ENCODE results near the gene ROMO1. TPM values are rescaled to one million over a fixed set of nuclear protein-coding genes. Genes with fewer than 3 reads are reported as not detected.

Gene ROMO1
- total and polyA plus RNA-seq, 2 of the 8 experiments (the other 6 are each of a cell fraction or from before 2014, with no cell fraction given): 164 to 702 TPM

- H2BK5ac ChIP-seq (ENCODE audit: low read depth, low read length): no peak overlapping the region
- H3K4me1 ChIP-seq (replicated peaks in 1 of 4; ENCODE audit: control insufficient read depth in 3 of 4, insufficient read depth in 4 of 4, low read length in 3 of 4): no peaks in the 10 kb centered on the region
- H3K27me3 ChIP-seq (replicated peaks in 1 of 4; ENCODE audit: control insufficient read depth in 3 of 4, extremely low read depth in 1 of 4, insufficient read depth in 3 of 4, low read length in 3 of 4): no peaks in the 10 kb centered on the region
- H3K79me1 ChIP-seq (ENCODE audit: low read depth, low read length): peaks cover 2% of the 10 kb centered on the region; the same call in 1 of the 2 replicates
- H3K23ac ChIP-seq (ENCODE audit: insufficient read length): no peak overlapping the region
- no peak overlapping the region for H2AK5ac ChIP-seq (ENCODE audit: low read depth, low read length)
- H2BK20ac ChIP-seq (ENCODE audit: low read length): no peak overlapping the region
- no peak overlapping the region for H4K8ac ChIP-seq (ENCODE audit: extremely low read depth, insufficient read depth, low read length)
- H3K4me3 ChIP-seq (ENCODE audit: extremely low read depth in 1 of 4, insufficient read depth in 2 of 4, low read depth in 3 of 4, low read length in 4 of 4): no peak overlapping the region
- no peak overlapping the region for H3K9ac ChIP-seq (replicated peaks in 1 of 4; ENCODE audit: extremely low read depth in 1 of 4, low read depth in 3 of 4, low read length in 3 of 4)
- no peak overlapping the region for H2BK120ac ChIP-seq (replicated peaks; ENCODE audit: low read depth, low read length)
- peaks cover 59 to 99% (median 92%) of the 10 kb centered on the region in 4 experiments for H3K36me3 ChIP-seq (ENCODE audit: control insufficient read depth in 2 of 4, insufficient read depth in 4 of 4, low read length in 3 of 4)
- no peak overlapping the region for H4K91ac ChIP-seq (replicated peaks; ENCODE audit: insufficient read length, low read length)
- H2BK15ac ChIP-seq (ENCODE audit: low read length): no peak overlapping the region
- no peak overlapping the region for H2BK12ac ChIP-seq (ENCODE audit: low read depth, low read length)
- H3K14ac ChIP-seq (ENCODE audit: insufficient read length): no peak overlapping the region
- POLR2A ChIA-PET (ENCODE audit: partially characterized antibody): interaction anchor here (0.9 to 45.3 kb wide), 11 partner anchors 1 to 163 kb away, joined by 3 to 2341 read pairs (median 3); partner anchors contain the start of genes NFS1, PHF20, RBM39 and ROMO1
- FAIRE-seq: no peak
- H3K9me3 ChIP-seq (ENCODE audit: insufficient read depth in 2 of 2, low read depth in 1 of 2, low read length in 1 of 2): no peaks in the 10 kb centered on the region
- no peak overlapping the region for H3K4ac ChIP-seq (replicated peaks; ENCODE audit: insufficient read length, low read depth, low read length)
- no peak for DNase-seq (ENCODE audit: low read depth in 1 of 2, low spot score in 2 of 2)
- H3K56ac ChIP-seq (replicated peaks; ENCODE audit: insufficient read length, low read depth, low read length): no peak overlapping the region
- peaks cover 23 to 30% of the 10 kb centered on the region in 2 experiments for H4K20me1 ChIP-seq (replicated peaks in 1 of 2; ENCODE audit: control insufficient read depth in 1 of 2, insufficient read depth in 2 of 2, low read length in 2 of 2)
- H4K5ac ChIP-seq (ENCODE audit: insufficient read length, low read depth, low read length): no peak overlapping the region
- H3K4me2 ChIP-seq (ENCODE audit: insufficient read depth in 1 of 2, low read depth in 2 of 2, low read length in 2 of 2): no peak overlapping the region
- 96% methylated on average over 2 of the region's 2 CpGs; no CpG with 5 or more reads in 1 of the 2 experiments for WGBS, 2 experiments (ENCODE audit: extremely low coverage in 1 of 2, insufficient coverage in 1 of 2, insufficient read length in 1 of 2, insufficient replicate concordance in 2 of 2, low coverage in 1 of 2, low lambda C conversion rate in 2 of 2, missing lambda C conversion rate in 1 of 2)
- H3K23me2 ChIP-seq (ENCODE audit: low read depth, low read length): no peaks in the 10 kb centered on the region
- H2AFZ ChIP-seq (ENCODE audit: low read length): no peak overlapping the region
- CTCF ChIA-PET (ENCODE audit: partially characterized antibody): no interaction called here
- no peak overlapping the region for H3K27ac ChIP-seq (ENCODE audit: low read depth, low read length)
- TF ChIP-seq TAF1 (IDR thresholded peaks at IDR 0.05; ENCODE audit: low read depth, low read length) (no peak), CHD2 (IDR thresholded peaks at IDR 0.05; ENCODE audit: low read length) (no peak), RFX5 (IDR thresholded peaks at IDR 0.05; ENCODE audit: borderline replicate concordance, low read depth, low read length) (no peak), ZNF274 (IDR thresholded peaks at IDR 0.05; ENCODE audit: borderline replicate concordance, extremely low read depth, low read length) (no peak), NANOG (IDR thresholded peaks at IDR 0.05; ENCODE audit: insufficient read depth, low read depth, low read length, poor library complexity, severe bottlenecking) (no peak), BCL11A (IDR thresholded peaks at IDR 0.05; ENCODE audit: low read depth in 2 of 2, low read length in 2 of 2) (no peak), SIRT6 (IDR thresholded peaks at IDR 0.05; ENCODE audit: low read length) (no peak)
- H3K79me2 ChIP-seq (ENCODE audit: control insufficient read depth in 1 of 2, insufficient read depth in 2 of 2, low read length in 2 of 2): peaks cover 8 to 91% of the 10 kb centered on the region in 2 experiments
- no peak overlapping the region for H3K18ac ChIP-seq (ENCODE audit: extremely low read depth, low read length)
These were observed 32.2 kb downstream of the ROMO1 start for GRCh38 chr20:35731469-35731788.
